Measurements from ENCODE around the gene GPR137B.

GPR137B gene, protein sequence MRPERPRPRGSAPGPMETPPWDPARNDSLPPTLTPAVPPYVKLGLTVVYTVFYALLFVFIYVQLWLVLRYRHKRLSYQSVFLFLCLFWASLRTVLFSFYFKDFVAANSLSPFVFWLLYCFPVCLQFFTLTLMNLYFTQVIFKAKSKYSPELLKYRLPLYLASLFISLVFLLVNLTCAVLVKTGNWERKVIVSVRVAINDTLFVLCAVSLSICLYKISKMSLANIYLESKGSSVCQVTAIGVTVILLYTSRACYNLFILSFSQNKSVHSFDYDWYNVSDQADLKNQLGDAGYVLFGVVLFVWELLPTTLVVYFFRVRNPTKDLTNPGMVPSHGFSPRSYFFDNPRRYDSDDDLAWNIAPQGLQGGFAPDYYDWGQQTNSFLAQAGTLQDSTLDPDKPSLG

DNA sequence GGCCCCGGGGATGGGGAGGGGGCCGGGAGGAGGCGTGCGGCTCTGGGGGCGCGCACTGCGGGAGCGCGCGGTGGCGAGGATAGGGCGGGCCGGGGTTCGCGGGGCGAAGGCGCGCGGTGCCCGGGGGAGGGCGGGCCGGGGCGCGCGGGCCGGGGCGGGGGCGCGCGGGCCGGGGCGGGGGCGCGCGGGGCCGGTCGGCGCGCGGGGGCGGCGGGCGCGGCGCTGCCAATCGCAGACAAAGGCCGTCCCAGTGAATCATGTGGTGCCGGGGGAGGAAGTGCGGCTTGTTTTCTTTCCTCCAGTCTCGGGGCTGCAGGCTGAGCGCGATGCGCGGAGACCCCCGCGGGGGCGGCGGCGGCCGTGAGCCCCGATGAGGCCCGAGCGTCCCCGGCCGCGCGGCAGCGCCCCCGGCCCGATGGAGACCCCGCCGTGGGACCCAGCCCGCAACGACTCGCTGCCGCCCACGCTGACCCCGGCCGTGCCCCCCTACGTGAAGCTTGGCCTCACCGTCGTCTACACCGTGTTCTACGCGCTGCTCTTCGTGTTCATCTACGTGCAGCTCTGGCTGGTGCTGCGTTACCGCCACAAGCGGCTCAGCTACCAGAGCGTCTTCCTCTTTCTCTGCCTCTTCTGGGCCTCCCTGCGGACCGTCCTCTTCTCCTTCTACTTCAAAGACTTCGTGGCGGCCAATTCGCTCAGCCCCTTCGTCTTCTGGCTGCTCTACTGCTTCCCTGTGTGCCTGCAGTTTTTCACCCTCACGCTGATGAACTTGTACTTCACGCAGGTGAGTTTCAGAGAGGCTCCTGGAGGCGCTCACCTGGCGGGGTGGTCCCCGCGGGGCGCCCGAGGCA is at the start of gene GPR137B:
GPR137B (plus strand) TSS at position 287 of the 851 bp plus-strand sequence; CDS start at position 371, 84 bp downstream.
- peak; percentile 46 to 47 for DNase-seq

DNA sequence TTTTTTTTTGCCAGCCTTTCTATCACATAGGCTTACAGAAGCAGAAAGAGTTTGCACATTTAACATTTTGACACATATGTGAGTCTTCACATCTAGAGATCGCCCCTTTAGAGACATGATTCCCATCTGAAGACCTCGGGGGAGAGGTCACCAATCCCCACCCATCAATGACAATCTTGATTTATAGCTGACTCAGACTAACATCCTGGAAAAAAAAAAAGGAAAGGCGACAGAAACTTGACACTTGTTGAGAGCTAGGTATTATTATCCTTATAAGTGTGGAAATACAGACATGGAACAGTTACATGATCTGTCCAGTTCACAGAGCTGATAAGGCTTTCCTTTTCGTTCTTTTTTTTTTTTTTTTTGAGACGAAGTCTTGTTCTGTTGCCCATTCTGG is 49.4 kb upstream of the GPR137B start:
- no peak for DNase-seq

DNA sequence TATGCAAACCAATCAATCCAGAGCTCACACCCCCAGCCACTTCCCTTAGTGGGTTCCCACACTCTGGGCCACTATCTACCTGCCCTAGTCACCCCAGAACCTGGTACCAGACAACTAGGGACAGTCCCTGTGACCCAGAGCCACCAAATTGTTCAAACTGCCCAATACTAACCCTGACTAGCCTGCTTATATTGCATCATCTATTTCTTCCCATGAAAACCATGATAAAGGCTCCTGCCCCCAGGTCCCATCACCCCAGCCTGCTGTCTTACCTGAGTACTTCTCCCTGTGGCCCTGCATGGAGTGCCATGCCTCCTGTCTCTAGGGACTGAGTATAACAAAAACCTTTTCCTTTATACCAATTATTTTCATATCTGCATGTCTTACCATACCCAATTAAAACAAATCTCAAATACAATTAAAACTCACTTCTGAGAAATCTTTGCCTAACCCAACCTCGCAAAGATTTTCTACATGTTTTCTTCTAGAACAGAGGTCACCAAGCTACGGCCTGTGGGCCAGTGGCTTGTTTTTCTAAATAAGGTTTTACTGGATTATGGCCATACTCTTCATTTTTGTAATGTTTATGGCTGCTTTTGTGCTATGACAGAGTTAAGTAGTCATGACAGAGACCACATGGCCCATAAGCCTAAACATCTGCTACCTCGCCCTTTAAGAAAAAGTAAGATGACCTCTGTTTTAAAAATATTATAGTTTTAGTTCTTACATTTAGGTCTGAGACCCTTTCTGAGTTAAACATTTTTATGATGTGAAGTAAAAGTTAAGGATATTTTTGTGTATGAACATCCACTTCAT is 46.4 kb upstream of the GPR137B start:
- DNase-seq = no peak

DNA sequence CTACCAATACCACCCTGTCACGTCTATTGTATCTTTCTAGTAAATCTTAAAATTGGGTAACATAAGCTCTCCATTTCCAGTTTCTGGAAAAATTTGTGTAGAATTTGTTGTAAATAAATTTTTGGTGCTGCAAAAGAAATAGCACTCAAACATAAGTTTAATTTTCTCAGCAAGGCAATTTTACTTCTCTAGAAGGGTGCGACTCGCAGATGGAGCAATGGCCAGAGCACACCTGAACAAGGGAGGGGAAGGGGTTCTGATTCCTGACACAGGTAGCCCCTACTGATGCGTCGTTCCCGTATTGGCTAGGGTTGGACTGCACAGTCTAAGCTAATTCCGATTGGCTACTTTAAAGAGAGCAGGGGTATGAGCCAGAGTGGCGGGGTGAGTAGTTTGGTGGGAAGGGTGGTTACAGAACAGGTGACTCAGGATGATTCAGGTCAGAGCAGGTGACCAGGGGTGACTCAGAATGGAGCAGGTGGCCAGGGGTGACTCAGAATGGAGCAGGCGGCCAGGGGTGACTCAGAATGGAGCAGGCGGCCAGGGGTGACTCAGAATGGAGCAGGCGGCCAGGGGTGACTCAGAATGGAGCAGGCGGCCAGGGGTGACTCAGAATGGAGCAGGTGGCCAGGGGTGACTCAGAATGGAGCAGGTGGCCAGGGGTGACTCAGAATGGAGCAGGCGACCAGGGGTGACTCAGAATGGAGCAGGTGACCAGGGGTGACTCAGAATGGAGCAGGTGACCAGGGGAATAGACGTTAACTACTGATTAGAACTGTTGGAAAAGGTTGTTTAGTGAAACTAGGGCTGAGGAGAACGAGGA is 45.5 kb upstream of the GPR137B start:
- peak; percentile 66 to 76 for DNase-seq

DNA sequence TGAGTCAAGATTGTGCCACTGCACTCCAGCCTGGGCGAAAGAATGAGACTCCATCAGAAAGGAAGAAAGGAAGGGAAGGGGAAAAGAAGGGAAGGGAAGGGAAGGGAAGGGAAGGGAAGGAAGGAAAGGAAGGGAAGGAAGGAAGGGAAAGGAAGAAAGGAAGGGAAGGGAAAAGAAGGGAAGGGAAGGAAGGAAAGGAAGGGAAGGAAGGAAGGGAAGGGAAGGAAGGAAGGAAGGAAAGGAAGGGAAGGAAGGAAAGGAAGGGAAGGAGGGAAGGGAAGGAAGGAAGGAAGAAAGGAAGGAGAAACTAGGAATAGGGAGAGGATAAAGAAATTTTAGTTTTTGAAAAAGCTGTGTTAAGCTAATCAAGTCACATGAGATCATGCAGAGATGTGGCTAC is 44.1 kb upstream of the GPR137B start:
- no peak for DNase-seq

DNA sequence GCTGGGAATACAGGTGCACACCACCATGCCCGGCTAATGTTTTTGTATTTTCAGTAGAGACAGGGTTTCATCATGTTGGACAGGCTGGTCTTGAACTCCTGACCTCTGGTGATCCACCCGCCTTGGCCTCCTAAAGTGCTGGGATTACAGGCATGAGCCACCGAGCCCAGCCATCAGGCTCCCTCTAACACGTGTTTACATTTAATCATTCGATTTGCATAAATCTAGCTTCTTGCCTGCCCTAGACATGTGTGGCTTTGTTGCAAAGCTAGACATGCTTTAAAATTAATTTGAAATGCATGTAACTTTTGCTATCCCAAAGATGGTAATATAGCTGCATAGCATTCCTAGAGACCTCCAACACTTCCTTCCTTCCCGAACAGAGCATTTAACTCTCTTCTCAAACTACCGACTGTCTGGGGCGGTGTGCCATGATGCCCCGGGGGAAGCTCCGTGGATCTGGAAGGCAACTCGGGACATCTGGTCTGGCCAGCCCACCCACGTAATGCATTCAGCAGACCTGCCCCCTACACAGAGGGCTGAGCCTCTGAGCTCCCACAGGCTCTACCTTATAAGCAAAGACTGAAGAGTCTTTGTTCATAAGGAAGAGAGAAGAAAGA is 42.9 kb upstream of the GPR137B start:
- DNase-seq = no peak

DNA sequence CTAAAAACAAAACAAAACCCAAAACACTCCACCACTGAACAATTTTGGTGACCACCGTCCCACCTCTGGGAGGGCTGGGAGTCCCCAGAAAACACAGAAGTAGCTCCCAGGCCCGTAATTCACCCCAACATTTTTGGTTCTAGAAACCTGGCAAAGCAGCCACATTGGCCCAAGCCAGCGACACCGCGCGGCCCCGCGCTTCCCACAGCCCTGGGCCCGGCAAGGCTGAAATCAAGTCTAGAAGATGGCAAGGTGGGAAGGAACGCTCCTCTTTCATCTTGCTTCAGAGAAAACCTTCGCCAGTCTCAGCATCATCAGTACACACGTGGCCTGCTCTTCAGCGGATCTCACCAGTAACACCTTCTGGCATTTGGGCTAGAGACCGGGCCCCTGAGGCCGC is 41.5 kb upstream of the GPR137B start:
- DNase-seq = no peak

DNA sequence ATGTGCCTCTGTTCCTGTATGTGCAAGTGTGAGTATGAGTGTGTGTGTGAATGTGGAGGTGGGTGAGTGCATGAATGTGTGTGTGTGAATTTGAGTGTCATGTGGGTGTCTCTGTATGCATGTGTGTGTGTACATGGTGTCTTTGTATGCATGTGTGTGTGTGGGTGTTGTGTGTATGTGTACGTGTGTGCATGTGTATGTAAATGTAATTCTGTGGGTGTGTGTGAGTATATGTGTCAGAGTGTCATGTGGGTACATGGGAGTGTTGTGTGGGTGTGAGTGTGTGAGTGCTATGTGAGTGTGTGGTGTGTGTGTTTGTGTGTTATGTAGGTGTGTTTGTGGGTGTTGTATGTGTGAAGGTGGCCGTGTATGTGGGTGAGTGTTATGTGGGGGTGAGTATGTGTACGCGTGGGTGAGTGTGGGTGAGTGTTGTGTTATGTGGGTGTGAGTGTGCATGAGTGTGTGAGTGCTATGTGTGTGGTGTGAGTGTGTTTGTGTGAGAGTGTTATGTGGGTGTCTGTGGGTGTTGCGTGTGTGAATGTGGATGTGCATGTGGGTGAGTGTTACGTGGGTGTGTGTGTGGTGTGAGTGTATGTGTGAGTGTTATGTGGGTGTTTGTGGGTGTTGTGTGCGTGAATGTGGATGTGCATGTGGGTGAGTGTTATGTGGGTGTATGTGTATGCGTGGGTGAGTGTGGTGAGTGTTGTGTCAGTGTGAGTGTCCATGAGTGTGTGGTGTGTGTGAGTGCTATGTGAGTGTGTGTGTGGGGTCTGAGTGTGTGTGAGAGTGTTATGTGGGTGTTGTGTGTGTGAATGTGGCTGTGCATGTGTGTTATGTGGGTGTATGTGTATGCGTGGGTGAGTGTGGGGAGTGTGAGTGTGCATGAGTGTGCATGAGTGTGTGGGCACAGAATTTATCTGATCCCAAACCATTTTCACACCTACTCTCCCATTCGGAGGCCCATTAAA is 40.8 kb upstream of the GPR137B start:
- DNase-seq = no peak

DNA sequence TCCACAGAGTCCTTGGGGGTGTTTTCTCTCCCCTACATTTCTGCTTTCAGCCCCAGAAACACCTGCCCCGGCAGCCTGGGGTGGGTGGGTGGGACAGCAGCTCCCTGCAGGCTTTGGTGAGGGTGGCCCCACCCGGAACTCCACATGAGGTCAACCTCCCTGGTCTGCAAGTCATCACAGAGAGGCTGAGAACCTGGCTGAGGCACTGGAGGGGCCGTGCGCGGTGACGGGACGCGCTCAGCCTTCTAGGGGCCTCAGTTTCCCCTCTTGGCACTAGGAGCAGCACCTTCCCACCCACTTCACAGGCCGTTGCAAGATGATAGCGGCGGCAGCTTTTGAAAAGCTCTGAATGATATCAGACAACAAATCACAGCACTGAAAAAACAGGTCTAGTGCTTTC is 39.7 kb upstream of the GPR137B start:
- DNase-seq = no peak

DNA sequence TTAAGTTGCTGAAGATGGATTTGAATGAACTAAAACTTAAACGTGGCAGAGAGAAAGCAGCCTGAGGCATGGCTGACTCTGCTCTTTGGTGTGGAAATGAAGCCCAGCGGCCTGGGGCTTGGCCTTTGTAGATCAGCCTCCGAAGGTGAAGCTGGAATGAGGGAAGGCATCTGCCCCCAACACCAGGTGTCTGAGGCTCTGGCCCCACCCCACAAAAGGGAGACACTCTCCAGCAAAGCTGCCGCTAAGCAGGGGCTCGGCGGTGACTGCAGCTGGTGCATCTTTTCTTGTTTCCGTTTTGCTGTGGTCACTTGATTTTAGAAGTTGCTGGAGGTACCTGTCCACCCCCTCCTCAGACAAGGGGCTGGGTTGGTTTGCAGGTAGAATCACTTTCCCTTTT is 39.3 kb upstream of the GPR137B start:
- no peak for DNase-seq

DNA sequence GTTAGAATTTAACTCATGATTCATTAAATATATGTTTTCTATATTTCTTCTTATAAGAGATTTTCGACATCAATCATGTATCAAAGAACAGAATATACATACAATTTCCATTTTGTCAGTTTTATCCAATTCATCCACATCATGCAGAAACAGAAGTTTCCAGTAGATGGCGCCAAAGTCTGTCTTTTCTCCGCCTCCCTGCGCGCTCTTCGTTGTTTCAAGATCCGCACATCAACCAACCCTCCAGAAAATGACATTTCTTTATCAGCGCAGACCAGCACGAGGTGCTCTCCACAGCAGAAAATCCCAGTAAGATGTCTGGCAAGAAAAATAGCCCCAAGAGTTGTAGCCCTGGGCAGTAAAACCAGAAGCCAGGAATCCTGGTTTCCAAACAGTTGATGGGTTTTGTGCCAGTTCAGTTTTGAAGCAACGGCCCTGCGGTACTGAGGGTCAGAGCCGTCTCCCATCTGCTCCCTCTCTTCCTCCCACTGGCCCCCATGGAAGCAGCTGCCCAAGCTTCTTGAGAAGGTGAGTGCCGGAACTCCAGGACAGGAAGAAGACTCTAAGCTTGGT is 38.6 kb upstream of the GPR137B start:
- DNase-seq = peak; percentile 46

DNA sequence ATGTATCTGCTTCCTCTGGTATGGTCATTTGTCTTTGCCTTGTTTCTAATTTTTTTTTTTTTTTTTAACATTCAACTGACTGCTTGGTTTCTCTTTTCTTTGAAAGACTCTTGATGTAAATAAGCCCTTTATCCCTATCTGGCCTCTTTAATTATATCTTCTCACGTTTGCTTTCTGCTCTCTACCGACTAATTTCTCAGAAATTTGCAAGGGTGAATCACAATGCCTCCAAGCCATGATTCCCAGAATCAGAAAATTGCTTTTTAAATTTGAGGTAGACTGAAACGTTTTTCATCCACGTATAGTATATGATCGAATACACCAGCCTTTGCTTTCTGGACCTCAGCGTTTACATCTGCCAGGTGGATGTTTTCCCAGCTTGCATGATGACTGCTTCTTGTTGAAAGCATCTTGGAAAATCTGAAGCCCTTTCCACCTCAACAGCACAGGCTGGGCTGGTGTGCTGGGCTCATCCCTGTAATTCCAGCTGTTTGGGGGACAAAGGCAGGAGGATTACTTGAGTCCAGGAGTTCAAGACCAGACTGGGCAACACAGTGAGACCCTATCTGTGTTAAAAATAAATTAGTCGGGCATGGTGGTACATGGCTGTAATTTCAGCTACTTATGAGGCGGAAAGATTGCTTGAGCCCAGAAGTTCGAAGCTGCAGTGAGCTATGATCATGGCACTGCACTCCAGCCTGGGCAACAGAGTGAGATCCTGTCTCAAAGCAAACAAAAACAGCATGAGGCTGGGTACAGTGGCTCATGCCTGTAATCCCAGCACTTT is 35.0 kb upstream of the GPR137B start:
- DNase-seq = no peak

DNA sequence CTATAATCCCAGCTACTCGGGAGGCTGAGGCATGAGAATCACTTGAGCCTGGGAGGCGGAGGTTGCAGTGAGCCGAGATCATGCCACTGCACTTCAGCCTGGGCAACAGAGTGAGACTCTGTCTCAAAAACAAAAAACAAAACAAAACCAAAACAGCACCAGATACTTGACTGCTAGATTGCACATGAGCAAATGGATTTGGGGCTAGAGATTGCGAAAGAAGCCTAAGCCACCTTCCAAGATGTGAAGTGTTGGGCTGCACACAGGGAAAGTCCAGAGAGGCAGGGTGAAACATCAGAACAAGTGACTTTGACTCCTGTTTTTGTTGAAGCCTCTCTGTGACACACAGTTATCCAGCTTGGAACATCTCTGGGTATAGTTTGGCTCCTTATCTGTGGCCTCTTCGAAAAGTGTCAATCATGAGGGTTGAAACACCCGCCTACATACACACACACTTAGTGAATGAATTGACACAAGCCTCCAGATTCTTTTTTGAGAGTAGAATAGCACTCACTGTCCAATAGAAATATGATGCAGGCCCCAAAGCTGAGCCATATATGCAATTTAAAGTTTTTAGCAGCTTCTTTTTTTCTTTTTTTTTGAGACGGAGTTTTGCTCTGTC is 34.2 kb upstream of the GPR137B start:
- no peak for DNase-seq

DNA sequence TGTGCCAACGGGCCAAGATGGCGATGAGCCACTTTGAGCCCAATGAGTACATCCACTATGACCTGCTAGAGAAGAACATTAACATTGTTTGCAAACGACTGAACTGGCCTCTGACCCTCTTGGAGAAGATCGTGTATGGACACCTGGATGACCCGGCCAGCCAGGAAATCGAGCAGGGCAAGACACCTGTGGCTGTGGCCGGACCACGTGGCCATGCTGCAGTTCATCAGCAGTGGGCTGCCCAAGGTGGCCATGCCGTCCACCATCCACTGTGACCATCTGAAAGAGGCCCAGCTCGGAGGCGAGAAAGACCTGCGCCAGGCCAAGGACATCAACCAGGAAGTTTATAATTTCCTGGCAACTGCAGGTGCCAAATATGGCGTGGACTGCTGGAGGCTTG is 32.2 kb upstream of the GPR137B start:
- no peak for DNase-seq

DNA sequence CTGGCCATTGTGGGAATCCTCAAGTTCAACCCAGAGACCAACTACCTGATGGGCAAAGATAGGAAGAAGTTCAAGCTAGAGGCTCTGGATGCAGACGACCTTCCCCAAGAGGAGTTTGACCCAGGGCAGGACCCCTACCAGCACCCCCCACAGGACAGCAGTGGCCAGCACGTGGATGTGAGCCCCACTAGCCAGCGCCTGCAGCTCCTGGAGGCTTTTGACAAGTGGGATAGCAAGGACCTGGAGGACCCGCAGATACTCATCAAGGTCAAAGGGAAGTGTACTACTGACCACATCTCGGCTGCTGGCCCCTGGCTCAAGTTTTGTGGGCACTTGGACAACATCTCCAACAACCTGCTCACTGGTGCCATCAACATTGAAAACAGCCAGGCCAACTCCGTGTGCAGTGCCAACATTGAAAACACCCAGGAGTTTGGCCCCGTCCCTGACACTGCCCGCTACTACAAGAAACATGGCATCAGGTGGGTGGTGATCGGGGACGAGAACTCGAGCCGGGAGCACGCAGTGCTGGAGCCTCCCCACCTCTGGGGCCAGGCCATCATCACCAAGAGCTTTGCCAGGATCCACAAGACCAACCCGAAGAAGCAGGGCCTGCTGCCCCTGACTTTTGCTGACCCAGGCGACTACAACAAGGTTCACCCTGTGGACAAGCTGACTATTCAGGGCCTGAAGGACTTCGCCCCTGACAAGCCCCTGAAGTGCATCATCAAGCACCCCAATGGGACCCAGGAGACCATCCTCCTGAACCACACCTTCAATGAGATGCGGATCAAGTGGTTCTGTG is 30.6 kb upstream of the GPR137B start:
- DNase-seq = no peak

DNA sequence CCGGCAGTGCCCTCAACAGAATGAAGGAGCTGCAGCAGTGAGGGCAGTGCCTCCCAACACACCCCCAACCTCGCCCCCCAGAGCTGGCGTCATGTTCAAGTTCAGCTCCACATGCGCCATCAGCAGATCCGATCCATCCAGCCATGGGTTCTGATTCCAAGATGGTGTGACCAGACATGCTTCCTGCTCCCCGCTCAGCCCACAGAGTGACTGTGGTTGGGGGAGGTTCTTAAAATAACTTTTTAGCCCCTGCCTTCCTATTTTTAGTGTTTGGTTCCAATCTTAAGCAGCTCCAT is 30.1 kb upstream of the GPR137B start:
- no peak for DNase-seq

DNA sequence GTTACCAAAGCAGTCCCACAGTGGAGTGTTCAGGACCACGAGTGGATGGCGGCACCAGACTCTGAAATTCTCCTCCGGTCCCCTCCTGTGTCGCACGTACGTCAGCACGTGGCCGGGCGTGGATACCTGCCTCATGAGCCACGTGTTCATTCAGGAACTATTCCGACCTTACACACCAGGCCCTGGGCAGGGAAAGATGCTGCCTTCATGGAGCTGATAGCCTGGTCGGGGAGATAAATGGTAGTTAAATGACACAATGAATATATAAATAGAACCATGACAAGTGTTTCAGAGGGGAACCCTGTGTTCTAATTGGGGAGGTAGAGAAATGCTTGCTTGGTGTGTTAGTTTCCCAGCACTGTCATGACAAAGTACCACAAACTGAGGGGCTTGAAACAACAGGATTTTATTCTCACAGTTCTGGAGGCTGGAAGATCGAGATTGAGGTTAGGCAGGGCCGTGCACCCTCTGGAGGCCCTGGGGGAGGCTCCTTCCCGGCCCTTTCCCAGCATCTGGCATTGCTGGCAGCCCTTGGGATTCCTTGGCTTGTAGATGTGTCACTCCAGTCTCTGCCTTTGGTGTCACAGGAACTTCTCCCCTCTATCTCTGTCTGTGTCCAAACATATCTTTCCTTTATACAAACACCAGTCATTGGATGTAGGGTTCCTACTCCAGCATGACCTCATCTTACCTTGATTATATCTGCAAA is 28.9 kb upstream of the GPR137B start:
- DNase-seq = no peak
